Epithelial cell of proximal tubule (primary cell): ENCODE measurements around the gene WBP1L. TPM values are rescaled to one million over a fixed set of nuclear protein-coding genes. Genes with fewer than 3 reads are reported as not detected.
"Not testable (repeated sequence)": the region's sequence is repeated elsewhere in the genome, so short reads cannot be mapped to it uniquely, and the experiment has no call there.

Experiments
- DNase-seq: peaks from one replicate; pipeline ENCODE4 v3.0.0-alpha.2; 2011; ENCODE audit warnings: low read depth
- H3K4me3 ChIP-seq: 2 replicates; pipeline ENCODE4 v1.5.1; 2011; ENCODE audit warnings: low read depth, mild to moderate bottlenecking, low read length
- total RNA-seq: library from RNA; depleted of rRNA; stranded (reverse); fragments of >200 nt; gene quantifications from 2 replicates; pipeline ENCODE4 v1.2.3, GENCODE V29; 2015
- TF ChIP-seq, protein P1 (sequence below): conservative IDR thresholded peaks from 2 replicates; pipeline ENCODE4 v1.5.1; 2012; ENCODE audit warnings: low read depth, mild to moderate bottlenecking, low read length

WBP1L gene
- total RNA-seq, 1 donor from 2014 or later, result 18.4 TPM

DNA sequence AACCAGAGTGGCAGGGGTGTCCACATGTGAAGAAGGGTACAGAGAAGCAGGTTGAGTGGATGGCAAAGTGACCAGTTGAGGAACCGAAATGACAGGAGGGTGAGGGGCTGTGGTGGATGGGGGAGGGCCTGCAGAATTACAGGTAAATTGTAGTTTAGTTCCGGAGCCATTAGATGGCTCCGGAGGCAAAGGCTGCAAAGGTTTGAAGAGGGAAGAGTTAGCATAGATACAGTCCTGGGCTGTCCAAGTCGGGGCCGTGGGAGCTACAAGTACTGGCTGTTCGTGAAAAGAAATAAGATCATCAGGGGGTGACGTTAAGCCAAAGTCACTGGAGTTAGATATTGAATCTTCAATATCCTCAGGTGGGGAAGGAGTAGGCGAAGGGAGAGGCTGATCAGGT is 99.4 kb downstream of the WBP1L start:
- TF ChIP-seq, protein P1, sequence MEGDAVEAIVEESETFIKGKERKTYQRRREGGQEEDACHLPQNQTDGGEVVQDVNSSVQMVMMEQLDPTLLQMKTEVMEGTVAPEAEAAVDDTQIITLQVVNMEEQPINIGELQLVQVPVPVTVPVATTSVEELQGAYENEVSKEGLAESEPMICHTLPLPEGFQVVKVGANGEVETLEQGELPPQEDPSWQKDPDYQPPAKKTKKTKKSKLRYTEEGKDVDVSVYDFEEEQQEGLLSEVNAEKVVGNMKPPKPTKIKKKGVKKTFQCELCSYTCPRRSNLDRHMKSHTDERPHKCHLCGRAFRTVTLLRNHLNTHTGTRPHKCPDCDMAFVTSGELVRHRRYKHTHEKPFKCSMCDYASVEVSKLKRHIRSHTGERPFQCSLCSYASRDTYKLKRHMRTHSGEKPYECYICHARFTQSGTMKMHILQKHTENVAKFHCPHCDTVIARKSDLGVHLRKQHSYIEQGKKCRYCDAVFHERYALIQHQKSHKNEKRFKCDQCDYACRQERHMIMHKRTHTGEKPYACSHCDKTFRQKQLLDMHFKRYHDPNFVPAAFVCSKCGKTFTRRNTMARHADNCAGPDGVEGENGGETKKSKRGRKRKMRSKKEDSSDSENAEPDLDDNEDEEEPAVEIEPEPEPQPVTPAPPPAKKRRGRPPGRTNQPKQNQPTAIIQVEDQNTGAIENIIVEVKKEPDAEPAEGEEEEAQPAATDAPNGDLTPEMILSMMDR, result peak; percentile 11
- not testable (repeated sequence) for H3K4me3 ChIP-seq, DNase-seq

DNA sequence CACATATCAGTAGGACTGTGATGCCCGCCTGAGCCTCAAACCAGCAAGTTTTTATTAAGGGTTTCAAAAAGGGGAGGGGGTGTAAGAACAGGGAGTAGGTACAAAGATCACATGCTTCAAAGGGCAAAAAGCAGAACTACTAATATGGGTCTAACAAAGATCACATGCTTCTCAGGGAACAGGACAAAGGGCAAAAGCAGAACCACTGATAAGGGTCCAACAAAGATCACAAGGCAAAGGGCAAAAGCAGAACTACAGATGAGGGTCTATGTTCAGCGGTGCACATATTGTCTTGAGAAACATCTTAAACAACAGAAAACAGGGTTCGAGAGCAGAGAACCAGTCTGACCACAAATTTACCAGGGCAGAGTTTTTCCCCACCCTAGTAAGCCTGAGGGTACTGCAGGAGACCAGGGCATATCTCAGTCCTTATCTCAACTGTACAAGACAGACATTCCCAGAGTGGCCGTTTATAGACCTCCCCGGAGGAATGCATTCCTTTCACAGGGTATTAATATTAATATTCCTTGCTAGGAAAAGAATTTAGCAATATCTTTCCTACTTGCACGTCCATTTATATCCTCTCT is 100.5 kb downstream of the WBP1L start:
- not testable (repeated sequence) for DNase-seq, H3K4me3 ChIP-seq

DNA sequence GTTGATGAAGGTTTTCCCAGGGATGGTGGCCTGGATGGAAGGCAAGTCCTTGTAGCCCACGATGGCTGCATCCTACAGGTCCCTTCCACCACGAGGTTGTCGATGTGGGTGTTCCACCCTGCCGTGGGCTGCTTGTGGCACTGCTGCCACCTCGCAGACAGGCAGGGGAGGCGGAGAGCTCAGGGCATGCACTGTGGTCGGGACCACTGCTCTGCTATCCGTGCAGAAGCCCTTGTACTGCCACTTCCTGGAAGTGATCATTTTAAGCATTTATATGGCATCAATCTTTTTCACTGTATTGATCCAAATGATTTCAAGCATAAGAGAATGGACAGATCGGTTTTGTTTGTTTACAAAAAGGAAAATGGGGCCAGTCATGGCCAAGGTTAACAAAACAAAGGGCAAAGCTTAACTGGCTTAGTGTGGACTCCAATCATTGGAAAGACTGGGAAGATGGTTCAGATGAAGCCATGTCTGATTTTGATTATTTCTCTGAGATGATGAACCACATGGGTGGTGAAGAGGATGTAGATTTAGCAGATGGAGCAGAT is 101.7 kb downstream of the WBP1L start:
- no peak overlapping the region for H3K4me3 ChIP-seq
- TF ChIP-seq, protein P1, result no peak
- no peak for DNase-seq

DNA sequence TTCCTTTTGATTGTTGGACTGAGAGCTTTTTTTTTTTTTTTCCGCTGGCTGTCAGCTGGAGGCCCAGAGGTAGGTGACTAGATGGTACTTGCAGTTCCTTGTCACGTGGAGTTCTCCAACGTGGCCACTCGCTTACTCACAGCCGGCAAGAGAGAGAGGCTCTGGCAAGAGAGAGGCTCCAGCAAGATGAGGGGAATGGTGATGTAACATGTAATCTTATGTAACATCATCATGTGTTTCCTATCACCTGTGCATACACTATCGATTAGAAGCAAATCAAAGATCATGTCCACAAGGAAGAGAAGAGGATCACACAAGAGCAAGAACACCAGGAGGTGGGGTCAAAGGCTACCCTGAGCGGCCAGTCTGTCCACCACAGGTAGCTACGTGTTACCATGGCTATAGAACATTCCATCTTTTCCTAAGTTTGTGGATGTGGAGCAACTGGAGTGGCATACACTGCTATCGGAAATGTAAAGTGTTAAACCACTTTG is 106.3 kb downstream of the WBP1L start:
- DNase-seq, result no peak
- no peak overlapping the region for H3K4me3 ChIP-seq
- TF ChIP-seq, protein P1, result no peak

DNA sequence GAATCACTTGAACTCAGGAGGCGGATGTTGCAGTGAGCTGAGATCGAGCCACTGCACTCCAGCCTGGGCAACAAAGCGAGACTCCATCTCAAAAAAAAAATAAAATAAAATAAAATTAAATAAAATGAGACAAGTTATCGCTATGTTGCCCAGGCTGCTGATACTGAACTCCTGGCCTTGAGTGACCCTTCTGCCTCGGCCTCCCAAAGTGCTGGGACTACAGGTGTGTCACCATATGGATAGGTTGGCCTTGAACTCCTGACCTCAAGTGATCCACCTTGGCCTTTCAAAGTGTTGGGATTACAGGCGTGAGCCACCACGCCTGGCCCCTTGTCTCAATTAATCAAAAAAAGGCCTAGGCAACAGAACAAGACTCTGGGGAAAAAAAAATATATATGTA is 109.5 kb downstream of the WBP1L start:
- not testable (repeated sequence) for H3K4me3 ChIP-seq

DNA sequence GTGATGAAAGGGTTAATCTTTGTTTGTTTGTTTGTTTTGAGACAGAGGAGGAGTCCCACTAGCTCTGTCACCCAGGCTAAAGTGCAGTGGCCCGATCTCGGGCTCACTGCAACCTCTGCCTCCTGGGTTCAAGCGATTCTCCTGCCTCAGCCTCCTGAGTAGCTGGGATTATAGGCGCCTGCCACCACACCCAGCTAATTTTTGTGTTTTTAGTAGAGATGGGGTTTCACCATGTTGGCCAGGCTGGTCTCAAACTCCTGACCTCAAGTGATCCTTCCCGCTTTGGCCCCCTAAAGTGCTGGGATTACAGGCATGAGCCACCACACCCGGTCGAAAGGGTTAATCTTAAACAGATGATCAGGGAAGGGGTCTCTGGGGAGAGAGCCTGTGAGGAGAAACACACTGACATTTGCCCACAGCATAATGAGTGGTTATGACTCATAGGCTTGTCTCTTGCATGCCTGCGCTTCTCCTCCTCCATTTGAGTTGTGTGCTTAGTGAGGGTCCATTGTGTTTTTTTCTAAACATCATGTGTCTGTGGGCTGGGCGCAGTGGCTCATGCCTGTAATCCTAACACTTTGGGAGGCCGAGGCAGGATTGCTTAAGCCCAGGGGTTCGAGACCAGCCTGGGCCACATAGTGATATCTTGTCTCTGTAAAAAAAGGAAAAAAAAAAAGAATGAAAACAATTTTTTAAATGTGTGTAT is 112.1 kb downstream of the WBP1L start:
- DNase-seq, result peak; percentile 60

More for the DNA sequence above, 109.5 kb downstream of the WBP1L start:
- not testable (repeated sequence) for DNase-seq

DNA sequence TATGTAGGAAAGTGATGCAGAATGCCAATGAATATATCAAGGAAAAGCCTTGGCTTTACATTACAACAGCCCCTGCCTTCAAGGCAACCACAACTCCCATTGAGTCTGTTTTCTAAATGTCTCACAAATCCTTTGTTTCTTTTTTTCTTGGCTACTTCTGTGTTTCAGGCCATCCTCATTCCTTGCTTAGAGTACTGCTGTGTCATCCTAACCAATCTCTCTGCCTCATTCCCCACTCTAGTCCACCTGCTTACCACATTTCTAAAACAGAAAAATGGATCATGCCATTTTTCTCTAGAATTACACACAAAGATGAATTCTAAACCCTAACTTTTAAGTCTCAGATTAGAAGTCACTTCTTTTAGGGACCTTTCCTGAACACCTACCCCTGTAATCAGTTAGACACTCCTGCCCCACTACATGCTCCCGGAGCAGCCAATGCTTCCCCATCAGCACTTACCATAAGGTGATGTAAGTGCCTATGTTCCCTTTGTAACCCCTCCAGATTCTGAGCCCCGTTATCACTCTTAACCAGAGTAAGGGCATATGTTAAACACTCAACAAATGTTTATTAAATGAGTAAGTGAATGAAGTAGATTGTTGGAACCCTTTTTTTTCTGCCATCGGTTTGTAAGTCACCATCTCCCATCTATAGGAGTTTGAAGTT is 113.1 kb downstream of the WBP1L start:
- H3K4me3 ChIP-seq, result no peak overlapping the region
- DNase-seq, result no peak
- TF ChIP-seq, protein P1, result no peak

More for the DNA sequence above, 112.1 kb downstream of the WBP1L start:
- H3K4me3 ChIP-seq, result not testable (repeated sequence)

DNA sequence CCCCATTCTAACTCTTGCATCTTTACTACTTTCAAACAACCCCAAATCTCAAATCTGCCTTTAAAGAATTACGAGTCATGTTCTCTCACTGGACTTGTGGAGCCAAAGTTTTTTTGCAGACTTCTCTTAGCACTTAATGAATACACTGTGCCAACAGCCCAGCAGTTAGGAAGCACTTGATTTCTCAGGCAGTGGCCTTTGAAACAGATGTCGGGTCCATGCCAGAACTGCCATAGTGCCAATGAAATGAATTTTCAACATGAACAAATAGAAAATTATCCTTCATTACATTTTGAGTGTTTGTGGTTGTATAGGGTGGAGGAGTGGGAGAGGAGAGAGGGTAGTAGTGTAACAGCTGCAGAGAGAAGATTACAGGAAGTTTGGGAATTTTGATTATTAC is 116.2 kb downstream of the WBP1L start:
- H3K4me3 ChIP-seq, result no peak overlapping the region
- DNase-seq, result no peak
- TF ChIP-seq, protein P1, result no peak
